ENCODE data around the gene MIEF1. TPM values are rescaled to one million over a fixed set of nuclear protein-coding genes. Genes with fewer than 3 reads are reported as not detected.

MIEF1 gene
- total and polyA plus RNA-seq, 2 of the 8 experiments (the other 6 are each of a cell fraction or from before 2014, with no cell fraction given): 16.8 to 32.7 TPM

DNA sequence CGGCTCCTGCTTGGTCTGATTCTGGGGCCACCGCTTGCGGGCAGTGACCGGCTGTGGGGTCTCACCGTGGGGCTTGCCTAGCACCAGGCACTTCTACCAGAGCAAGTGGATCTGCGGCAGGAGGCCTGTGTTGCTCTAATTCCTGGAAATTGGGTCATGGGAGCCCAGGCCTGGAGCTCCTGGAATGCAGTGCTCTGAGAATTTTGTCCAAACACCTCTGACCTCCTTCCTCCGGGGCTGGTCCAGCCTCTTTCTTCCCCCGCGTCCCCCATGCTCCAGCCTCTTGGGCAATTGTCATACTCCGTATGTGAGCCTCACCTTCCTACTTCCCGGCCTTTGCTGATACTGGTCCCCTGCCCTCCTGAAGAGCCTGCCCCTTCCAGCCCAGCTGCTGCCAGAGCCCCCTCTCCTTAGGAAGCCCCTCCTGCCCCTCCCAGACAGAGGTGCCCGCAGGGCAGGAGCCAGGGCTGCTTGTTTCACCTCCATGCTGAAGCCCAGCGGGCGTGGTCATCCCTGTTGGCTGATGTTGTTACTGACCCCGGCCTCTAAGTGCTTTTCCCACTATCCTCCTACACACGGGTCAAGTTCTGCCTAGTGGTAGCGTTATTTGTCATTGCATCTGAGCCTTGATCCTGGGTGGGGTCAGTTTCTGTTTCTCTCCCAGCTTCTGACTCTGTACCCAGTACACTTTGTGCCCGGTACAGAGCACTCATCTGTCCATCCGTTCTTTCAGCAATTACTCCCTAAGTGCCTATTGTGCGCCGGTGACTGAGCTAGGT, 35.7 kb upstream of the MIEF1 start (continued):
- TF ChIP-seq, protein P1, sequence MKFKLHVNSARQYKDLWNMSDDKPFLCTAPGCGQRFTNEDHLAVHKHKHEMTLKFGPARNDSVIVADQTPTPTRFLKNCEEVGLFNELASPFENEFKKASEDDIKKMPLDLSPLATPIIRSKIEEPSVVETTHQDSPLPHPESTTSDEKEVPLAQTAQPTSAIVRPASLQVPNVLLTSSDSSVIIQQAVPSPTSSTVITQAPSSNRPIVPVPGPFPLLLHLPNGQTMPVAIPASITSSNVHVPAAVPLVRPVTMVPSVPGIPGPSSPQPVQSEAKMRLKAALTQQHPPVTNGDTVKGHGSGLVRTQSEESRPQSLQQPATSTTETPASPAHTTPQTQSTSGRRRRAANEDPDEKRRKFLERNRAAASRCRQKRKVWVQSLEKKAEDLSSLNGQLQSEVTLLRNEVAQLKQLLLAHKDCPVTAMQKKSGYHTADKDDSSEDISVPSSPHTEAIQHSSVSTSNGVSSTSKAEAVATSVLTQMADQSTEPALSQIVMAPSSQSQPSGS (IDR thresholded peaks at IDR 0.05; ENCODE audit: low read length): no peak
- no peak for TF ChIP-seq CBX8 (IDR thresholded peaks at IDR 0.05; ENCODE audit: borderline replicate concordance, low read depth, low read length)
- no peak for TF ChIP-seq POLR2AphosphoS5 (IDR thresholded peaks at IDR 0.05; ENCODE audit: low read depth, low read length)
